Neuronal stem cell (in vitro differentiated cells): ENCODE measurements around the gene PCBP3.

Experiments used
- DNase-seq: peaks from one replicate; pipeline ENCODE4 v3.0.0-alpha.2; 2013; ENCODE audit warnings: low spot score
- H2AFZ ChIP-seq: one replicate; pipeline ENCODE4 v1.6.1; 2013; ENCODE audit warnings: mild to moderate bottlenecking, low read length, inconsistent platforms
- H2AK5ac ChIP-seq: 2 replicates; pipeline ENCODE4 v1.6.1; 2013; ENCODE audit warnings: low read depth, mild to moderate bottlenecking, inconsistent platforms, low read length, moderate library complexity, mixed read lengths
- H2BK120ac ChIP-seq: 2 replicates; pipeline ENCODE4 v1.6.1; 2013; ENCODE audit warnings: low read depth, mild to moderate bottlenecking, inconsistent platforms, low read length, moderate library complexity, mixed read lengths
- H2BK12ac ChIP-seq: one replicate; pipeline ENCODE4 v1.6.1; 2013; ENCODE audit warnings: low read length, inconsistent platforms
- H2BK15ac ChIP-seq: 2 replicates; pipeline ENCODE4 v1.6.1; 2013; ENCODE audit warnings: mild to moderate bottlenecking, low read length, inconsistent platforms, mixed read lengths
- H2BK5ac ChIP-seq: one replicate; pipeline ENCODE4 v1.6.1; 2013; ENCODE audit warnings: inconsistent platforms, mild to moderate bottlenecking, low read length, moderate library complexity
- H3K14ac ChIP-seq: one replicate; pipeline ENCODE4 v1.6.1; 2013; ENCODE audit warnings: low read length, inconsistent platforms
- H3K18ac ChIP-seq: 2 replicates; pipeline ENCODE4 v1.6.1; 2013; ENCODE audit warnings: low read length, inconsistent platforms
- H3K23ac ChIP-seq: 2 replicates; pipeline ENCODE4 v1.6.1; 2013; ENCODE audit warnings: low read depth, mild to moderate bottlenecking, mixed read lengths, low read length, inconsistent platforms; ENCODE audit not compliant: poor library complexity
- H3K27ac ChIP-seq: replicated peaks from 3 replicates; pipeline ENCODE4 v1.5.1; 2013; ENCODE audit warnings: low read length, inconsistent platforms
- H3K27me3 ChIP-seq, 3 experiments: 2 replicates each; pipeline ENCODE4 v1.6.1; 2013; ENCODE audit warnings: low read length in 3 of 3, mild to moderate bottlenecking in 2 of 3, inconsistent platforms in 1 of 3, low read depth in 1 of 3, mixed read lengths in 1 of 3, moderate library complexity in 1 of 3; ENCODE audit not compliant: control insufficient read depth in 3 of 3, insufficient read depth in 3 of 3
- H3K36me3 ChIP-seq, 2 donors: replicated peaks in 1 of 2; 2 replicates each; pipeline ENCODE4 v1.6.1; 2013; ENCODE audit warnings: low read length in 2 of 2; ENCODE audit not compliant: control insufficient read depth in 2 of 2, insufficient read depth in 2 of 2
- H3K4ac ChIP-seq: 2 replicates; pipeline ENCODE4 v1.6.1; 2013; ENCODE audit warnings: inconsistent platforms, mild to moderate bottlenecking, low read length, moderate library complexity
- H3K4me1 ChIP-seq, 2 donors: 1 replicate in 1 of 2; 2 replicates in 1 of 2; pipeline ENCODE4 v1.6.1; 2013; ENCODE audit warnings: low read length in 2 of 2, low read depth in 1 of 2; ENCODE audit not compliant: control insufficient read depth in 2 of 2, insufficient read depth in 1 of 2
- H3K4me2 ChIP-seq: one replicate; pipeline ENCODE4 v1.6.1; 2013; ENCODE audit warnings: mild to moderate bottlenecking, low read length, inconsistent platforms; ENCODE audit not compliant: insufficient read depth, poor library complexity, severe bottlenecking
- H3K4me3 ChIP-seq, 2 donors: 2 replicates each; pipeline ENCODE4 v1.5.1; 2013; ENCODE audit warnings: low read length in 2 of 2, mild to moderate bottlenecking in 2 of 2, inconsistent platforms in 1 of 2, moderate library complexity in 1 of 2
- H3K79me1 ChIP-seq: one replicate; pipeline ENCODE4 v1.6.1; 2013; ENCODE audit warnings: low read depth, mild to moderate bottlenecking, inconsistent platforms, low read length, moderate library complexity
- H3K9ac ChIP-seq: one replicate; pipeline ENCODE4 v1.6.1; 2013; ENCODE audit warnings: mild to moderate bottlenecking, low read depth, low read length, inconsistent platforms; ENCODE audit not compliant: poor library complexity
- H3K9me3 ChIP-seq, 2 donors: replicated peaks in 1 of 2; 2 replicates each; pipeline versions ENCODE3 to v1.6.1; 2013; ENCODE audit warnings: low read length in 2 of 2, mild to moderate bottlenecking in 2 of 2, inconsistent platforms in 1 of 2, low read depth in 1 of 2, mixed read lengths in 1 of 2, moderate library complexity in 1 of 2; ENCODE audit not compliant: control insufficient read depth in 2 of 2, insufficient read depth in 1 of 2
- H4K8ac ChIP-seq: one replicate; pipeline ENCODE4 v1.6.1; 2013; ENCODE audit warnings: low read depth, mild to moderate bottlenecking, inconsistent platforms, low read length, moderate library complexity
- H4K91ac ChIP-seq: one replicate; pipeline ENCODE4 v1.6.1; 2013; ENCODE audit warnings: low read length, low read depth, mild to moderate bottlenecking, inconsistent platforms; ENCODE audit not compliant: poor library complexity
- WGBS, 2 donors: extraction: QIAGEN DNeasy Blood & Tissue Kit; methylation state at CpG; one replicate each; pipeline ENCODE4 v1.1.7; 2013; ENCODE audit warnings: missing lambda C conversion rate in 2 of 2, mixed read lengths in 1 of 2; ENCODE audit not compliant: insufficient read length in 2 of 2, insufficient replicate concordance in 1 of 2; ENCODE audit errors: extremely low coverage in 2 of 2; 5-methylcytosine and 5-hydroxymethylcytosine counted together

PCBP3 gene

DNA sequence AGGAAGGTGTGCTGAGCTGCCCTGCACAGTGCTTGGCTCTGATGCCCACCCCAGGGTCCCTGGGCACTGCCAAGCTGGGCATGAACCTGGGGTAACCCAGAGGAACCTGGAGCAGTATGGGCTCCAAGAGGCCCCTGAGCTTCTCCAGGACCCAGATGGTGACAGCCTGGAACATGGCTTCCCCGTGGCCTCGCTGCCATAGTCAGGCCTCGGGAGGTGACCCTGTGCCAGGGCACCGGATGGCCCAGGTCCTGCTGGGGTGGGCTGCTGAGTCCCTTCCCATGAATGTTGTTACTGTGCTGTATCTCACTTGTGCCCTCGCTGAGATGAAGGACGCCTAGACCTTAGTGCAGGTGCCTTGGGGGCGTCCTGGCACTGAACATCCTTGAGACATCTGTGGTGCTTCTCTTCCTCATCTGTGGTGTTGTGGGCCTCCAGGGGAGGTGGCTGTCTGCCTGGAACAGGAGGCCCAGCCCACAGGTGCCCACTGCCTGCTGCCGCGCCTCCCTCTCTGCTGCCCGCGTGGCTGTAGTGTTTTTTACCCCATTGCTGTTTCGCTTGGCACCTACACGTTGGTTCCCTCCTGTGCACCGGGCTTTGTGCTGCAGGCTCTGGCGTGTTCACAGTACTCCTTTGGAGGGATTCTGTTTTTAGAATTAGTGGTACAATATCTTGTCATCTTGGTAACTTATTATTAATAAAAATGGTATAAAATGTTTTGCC lies 160.3 kb downstream of the PCBP3 start:
- no CpG with 5 or more reads among the region's 15 CpGs for WGBS, 2 donors
- Histone ChIP-seq H3K4me3 (no peak overlapping the region), H3K27me3 (peaks cover 0 to 3% (median 0%) of the 10 kb centered on the region in 3 experiments), H4K8ac (no peak overlapping the region), H3K9ac (no peak overlapping the region), H4K91ac (no peak overlapping the region), H3K4me2 (no peak overlapping the region), H3K79me1 (no peaks in the 10 kb centered on the region), H3K27ac (no peak overlapping the region), H2AFZ (no peak overlapping the region), H2BK12ac (no peak overlapping the region), H2BK15ac (peak overlapping the region; percentile 84), H3K4me1 (peaks cover 0 to 6% of the 10 kb centered on the region in 2 donors), H3K14ac (peak overlapping the region; percentile 71), H3K23ac (peak overlapping the region; percentile 85), H3K18ac (peak overlapping the region; percentile 69), H3K36me3 (no peaks in the 10 kb centered on the region), H3K9me3 (no peaks in the 10 kb centered on the region), H2BK120ac (peak overlapping the region; percentile 74), H2AK5ac (peak overlapping the region; percentile 82), H2BK5ac (no peak overlapping the region), H3K4ac (no peak overlapping the region)
- no peak for DNase-seq

DNA sequence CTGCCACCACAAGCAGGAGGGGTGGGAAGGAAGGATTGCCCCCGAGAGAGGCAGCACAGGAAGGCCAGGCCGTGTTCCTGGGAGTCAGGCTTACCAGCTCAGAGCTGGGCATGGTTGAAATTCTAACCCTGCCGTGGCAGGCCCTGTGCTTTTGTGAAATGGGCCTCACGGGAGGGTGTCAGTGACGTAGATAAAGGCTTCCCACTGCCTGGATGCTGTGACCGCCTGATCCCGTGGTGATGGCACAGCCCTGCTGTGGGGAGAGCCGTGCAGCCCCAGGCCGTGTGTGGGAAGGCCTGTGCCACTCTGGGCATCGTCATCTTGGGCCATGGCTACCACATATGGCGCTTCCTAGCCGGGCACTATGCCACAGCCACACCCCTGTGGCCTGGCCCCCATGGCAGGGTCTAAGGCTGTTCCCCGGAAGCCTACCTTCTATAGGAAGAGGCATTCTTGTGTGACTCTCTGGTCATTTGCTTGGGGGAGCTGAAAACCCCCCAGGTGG lies 161.3 kb downstream of the PCBP3 start:
- Histone ChIP-seq H3K36me3 (no peaks in the 10 kb centered on the region), H3K4ac (no peak overlapping the region), H4K8ac (peak overlapping the region; percentile 48), H2AK5ac (peak overlapping the region; percentile 88), H2AFZ (no peak overlapping the region), H3K27ac (no peak overlapping the region), H3K18ac (peak overlapping the region; percentile 52), H3K9ac (peak overlapping the region; percentile 50), H2BK12ac (no peak overlapping the region), H3K14ac (peak overlapping the region; percentile 94), H3K79me1 (no peaks in the 10 kb centered on the region), H3K4me3 (no peak overlapping the region), H3K23ac (no peak overlapping the region), H2BK120ac (no peak overlapping the region), H3K4me1 (peaks cover 0 to 6% of the 10 kb centered on the region in 2 donors), H2BK15ac (no peak overlapping the region), H4K91ac (peak overlapping the region; percentile 43), H3K27me3 (peaks cover 0 to 3% (median 0%) of the 10 kb centered on the region in 3 experiments), H3K4me2 (no peak overlapping the region), H3K9me3 (no peaks in the 10 kb centered on the region), H2BK5ac (no peak overlapping the region)
- WGBS, 2 donors: no CpG with 5 or more reads among the region's 13 CpGs
- DNase-seq: no peak

- Histone ChIP-seq H3K4me1 (peaks cover 0 to 6% of the 10 kb centered on the region in 2 donors), H3K4me3 (no peak overlapping the region), H3K18ac (peak overlapping the region; percentile 71), H2BK120ac (no peak overlapping the region), H2BK15ac (no peak overlapping the region), H3K9me3 (no peaks in the 10 kb centered on the region), H3K9ac (no peak overlapping the region), H3K14ac (no peak overlapping the region), H3K23ac (no peak overlapping the region), H2AFZ (no peak overlapping the region), H3K36me3 (no peaks in the 10 kb centered on the region), H3K79me1 (no peaks in the 10 kb centered on the region), H4K91ac (no peak overlapping the region), H3K27me3 (peaks cover 0 to 3% (median 0%) of the 10 kb centered on the region in 3 experiments), H2BK12ac (no peak overlapping the region), H4K8ac (no peak overlapping the region), H3K27ac (no peak overlapping the region), H3K4ac (no peak overlapping the region), H2BK5ac (no peak overlapping the region), H3K4me2 (no peak overlapping the region), H2AK5ac (peak overlapping the region; percentile 88)
- WGBS, 2 donors: no CpG with 5 or more reads among the region's 6 CpGs
- no peak for DNase-seq
Observed at GRCh38 chr21:45805321-45805720, 161.8 kb downstream of the PCBP3 start.

DNA sequence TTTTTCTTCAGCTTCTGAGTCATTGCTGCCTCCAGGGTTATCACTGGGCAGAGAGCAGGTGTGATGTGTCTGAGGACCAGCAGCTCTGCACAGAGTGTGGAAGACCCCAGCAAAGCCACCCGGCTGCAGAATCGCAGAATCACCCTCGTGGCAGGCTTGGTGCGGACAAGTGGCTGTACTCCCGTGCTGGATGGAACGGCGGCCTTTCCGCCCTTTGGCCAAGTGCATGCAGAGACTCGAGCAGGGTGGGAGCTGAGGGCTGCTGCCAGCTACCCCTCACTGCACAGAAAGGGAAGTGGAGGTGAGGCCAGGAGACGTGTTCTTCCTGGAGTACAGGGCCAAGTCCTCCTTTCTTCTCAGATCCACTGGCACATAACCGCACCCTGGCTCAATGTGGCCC lies 162.5 kb downstream of the PCBP3 start:
- H3K9ac ChIP-seq: no peak overlapping the region
- H3K36me3 ChIP-seq: no peaks in the 10 kb centered on the region
- no peak overlapping the region for H3K14ac ChIP-seq
- no peak overlapping the region for H3K4ac ChIP-seq
- no peak overlapping the region for H4K91ac ChIP-seq
- H2BK120ac ChIP-seq: no peak overlapping the region
- H4K8ac ChIP-seq: no peak overlapping the region
- H2BK15ac ChIP-seq: no peak overlapping the region
- no CpG with 5 or more reads among the region's 11 CpGs for WGBS, 2 donors
- no peak overlapping the region for H3K27ac ChIP-seq
- H2BK12ac ChIP-seq: no peak overlapping the region
- no peak overlapping the region for H3K4me3 ChIP-seq
- no peak overlapping the region for H2AFZ ChIP-seq
- peaks cover 0 to 7% of the 10 kb centered on the region in 2 donors for H3K4me1 ChIP-seq
- H3K27me3 ChIP-seq: peaks cover 0 to 3% (median 0%) of the 10 kb centered on the region in 3 experiments
- H2AK5ac ChIP-seq: no peak overlapping the region
- no peak overlapping the region for H2BK5ac ChIP-seq
- H3K9me3 ChIP-seq: no peaks in the 10 kb centered on the region
- peak overlapping the region; percentile 16 for H3K23ac ChIP-seq
- no peak overlapping the region for H3K18ac ChIP-seq
- no peaks in the 10 kb centered on the region for H3K79me1 ChIP-seq
- no peak for DNase-seq
- no peak overlapping the region for H3K4me2 ChIP-seq
